ENCODE measurements around the gene SLC27A4.

The SLC27A4 gene

GRCh38 chr9:128339761-128340690 lies at the start of gene SLC27A4:
Gene SLC27A4, plus strand, starts transcription at chr9:128340527. Its CDS starts 2,606 bp downstream, at chr9:128343133.
- H3K27ac ChIP-seq (ENCODE audit: poor library complexity, severe bottlenecking), result peak within 1 kb of the TSS; percentile 55

GRCh38 chr9:128292009-128292408 lies 48.3 kb upstream of the SLC27A4 start:
- ATAC-seq (ENCODE audit: low read depth) (no peak), DNase-seq (ENCODE audit: low spot score) (no peak)
- no peaks in the 10 kb centered on the region for H3K36me3 ChIP-seq (ENCODE audit: low read depth)
- H3K9me3 ChIP-seq (ENCODE audit: severe bottlenecking), result no peaks in the 10 kb centered on the region
- peaks cover 7% of the 10 kb centered on the region for H3K4me1 ChIP-seq (ENCODE audit: insufficient read depth, poor library complexity, severe bottlenecking)
- no peak overlapping the region for H3K4me3 ChIP-seq (ENCODE audit: severe bottlenecking)
- H3K27ac ChIP-seq (ENCODE audit: poor library complexity, severe bottlenecking), result no peak overlapping the region
- no peaks in the 10 kb centered on the region for H3K27me3 ChIP-seq (ENCODE audit: insufficient read depth, poor library complexity, severe bottlenecking)
- no peak for TF ChIP-seq CTCF (IDR thresholded peaks at IDR 0.05; ENCODE audit: poor library complexity, severe bottlenecking)

More at GRCh38 chr9:128339761-128340690, at the start of gene SLC27A4:
- Histone ChIP-seq H3K4me3 (ENCODE audit: severe bottlenecking) (peak within 1 kb of the TSS; percentile 65), H3K9me3 (ENCODE audit: severe bottlenecking) (no peaks in the 10 kb centered on the region), H3K4me1 (ENCODE audit: insufficient read depth, poor library complexity, severe bottlenecking) (no peaks in the 10 kb centered on the region), H3K27me3 (ENCODE audit: insufficient read depth, poor library complexity, severe bottlenecking) (no peaks in the 10 kb centered on the region), H3K36me3 (ENCODE audit: low read depth) (peaks cover 18% of the 10 kb centered on the region)
- no peak for TF ChIP-seq CTCF (IDR thresholded peaks at IDR 0.05; ENCODE audit: poor library complexity, severe bottlenecking)
- peak; percentile 88 for ATAC-seq (ENCODE audit: low read depth)
- DNase-seq (ENCODE audit: low spot score), result peak; percentile 88

GRCh38 chr9:128293091-128293490 lies 47.2 kb upstream of the SLC27A4 start:
- no peaks in the 10 kb centered on the region for H3K27me3 ChIP-seq (ENCODE audit: insufficient read depth, poor library complexity, severe bottlenecking)
- no peak overlapping the region for H3K4me3 ChIP-seq (ENCODE audit: severe bottlenecking)
- H3K27ac ChIP-seq (ENCODE audit: poor library complexity, severe bottlenecking), result no peak overlapping the region
- H3K4me1 ChIP-seq (ENCODE audit: insufficient read depth, poor library complexity, severe bottlenecking), result peaks cover 7% of the 10 kb centered on the region
- no peaks in the 10 kb centered on the region for H3K9me3 ChIP-seq (ENCODE audit: severe bottlenecking)
- no peak for ATAC-seq (ENCODE audit: low read depth)
- TF ChIP-seq CTCF (IDR thresholded peaks at IDR 0.05; ENCODE audit: poor library complexity, severe bottlenecking), result no peak
- no peak for DNase-seq (ENCODE audit: low spot score)
- H3K36me3 ChIP-seq (ENCODE audit: low read depth), result no peaks in the 10 kb centered on the region

- no peak overlapping the region for H3K4me3 ChIP-seq (ENCODE audit: severe bottlenecking)
- ATAC-seq (ENCODE audit: low read depth) (no peak), DNase-seq (ENCODE audit: low spot score) (no peak)
- no peaks in the 10 kb centered on the region for H3K27me3 ChIP-seq (ENCODE audit: insufficient read depth, poor library complexity, severe bottlenecking)
- no peaks in the 10 kb centered on the region for H3K9me3 ChIP-seq (ENCODE audit: severe bottlenecking)
- no peak overlapping the region for H3K27ac ChIP-seq (ENCODE audit: poor library complexity, severe bottlenecking)
- no peaks in the 10 kb centered on the region for H3K36me3 ChIP-seq (ENCODE audit: low read depth)
- no peak for TF ChIP-seq CTCF (IDR thresholded peaks at IDR 0.05; ENCODE audit: poor library complexity, severe bottlenecking)
- peaks cover 7% of the 10 kb centered on the region for H3K4me1 ChIP-seq (ENCODE audit: insufficient read depth, poor library complexity, severe bottlenecking)
These were observed 46.2 kb upstream of the SLC27A4 start for GRCh38 chr9:128294142-128294541.

Measured in RWPE2 (cell line).